WERI-Rb-1 (cell line): Measurements from ENCODE around the gene JPH4.

Source experiments
- DNase-seq: peaks from one replicate; pipeline ENCODE4 v3.0.0-alpha.2; 2020
- H3K27ac ChIP-seq: fragments of 250-450 bp; sonication (Bioruptor Pico); 2 replicates; pipeline ENCODE4 v1.5.1; 2020; ENCODE audit warnings: mild to moderate bottlenecking, moderate library complexity
- H3K27me3 ChIP-seq: fragments of 250-450 bp; sonication (Bioruptor Pico); 2 replicates; pipeline ENCODE4 v1.5.1; 2021; ENCODE audit warnings: mild to moderate bottlenecking, low read depth, moderate library complexity; ENCODE audit not compliant: insufficient read depth, severe bottlenecking
- H3K36me3 ChIP-seq: fragments of 250-450 bp; sonication (Bioruptor Pico); 2 replicates; pipeline ENCODE4 v1.5.1; 2020; ENCODE audit warnings: mild to moderate bottlenecking, moderate library complexity
- H3K4me3 ChIP-seq: 2 replicates; pipeline ENCODE4 v1.5.1; 2011; ENCODE audit warnings: low read depth, mild to moderate bottlenecking, control low read depth, low read length
- H3K9me3 ChIP-seq: fragments of 250-450 bp; sonication (Bioruptor Pico); 2 replicates; pipeline ENCODE4 v1.5.1; 2021; ENCODE audit warnings: mild to moderate bottlenecking, moderate library complexity; ENCODE audit not compliant: severe bottlenecking
- TF ChIP-seq, protein P1 (sequence below): IDR thresholded peaks from 2 replicates; pipeline ENCODE4 v1.5.1; 2011; ENCODE audit warnings: low read depth, mild to moderate bottlenecking, control low read depth, inconsistent platforms, low read length

The JPH4 gene

DNA sequence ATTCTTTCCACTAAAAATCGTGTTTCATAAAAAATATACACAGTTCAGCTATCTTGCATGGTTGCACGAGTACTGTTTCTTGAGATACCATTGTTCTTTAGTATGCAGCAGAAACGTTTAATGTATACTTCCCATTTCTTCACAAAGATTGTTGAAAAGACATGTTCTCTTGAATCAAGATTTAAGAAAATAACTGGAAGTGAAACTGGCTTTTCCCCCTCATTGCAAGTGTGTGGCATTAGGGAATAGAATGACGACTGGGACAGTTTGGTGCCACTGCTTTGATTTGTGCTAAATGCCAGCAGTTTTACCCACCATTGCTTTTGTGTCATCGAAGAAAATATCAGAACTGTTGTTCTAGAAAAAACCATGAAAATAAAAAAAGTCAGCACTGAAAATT, 37.3 kb upstream of the JPH4 start:
- Histone ChIP-seq H3K9me3 (no peaks in the 10 kb centered on the region), H3K36me3 (no peaks in the 10 kb centered on the region), H3K4me3 (no peak overlapping the region), H3K27ac (no peak overlapping the region), H3K27me3 (no peaks in the 10 kb centered on the region)
- no peak for DNase-seq
- TF ChIP-seq, protein P1, sequence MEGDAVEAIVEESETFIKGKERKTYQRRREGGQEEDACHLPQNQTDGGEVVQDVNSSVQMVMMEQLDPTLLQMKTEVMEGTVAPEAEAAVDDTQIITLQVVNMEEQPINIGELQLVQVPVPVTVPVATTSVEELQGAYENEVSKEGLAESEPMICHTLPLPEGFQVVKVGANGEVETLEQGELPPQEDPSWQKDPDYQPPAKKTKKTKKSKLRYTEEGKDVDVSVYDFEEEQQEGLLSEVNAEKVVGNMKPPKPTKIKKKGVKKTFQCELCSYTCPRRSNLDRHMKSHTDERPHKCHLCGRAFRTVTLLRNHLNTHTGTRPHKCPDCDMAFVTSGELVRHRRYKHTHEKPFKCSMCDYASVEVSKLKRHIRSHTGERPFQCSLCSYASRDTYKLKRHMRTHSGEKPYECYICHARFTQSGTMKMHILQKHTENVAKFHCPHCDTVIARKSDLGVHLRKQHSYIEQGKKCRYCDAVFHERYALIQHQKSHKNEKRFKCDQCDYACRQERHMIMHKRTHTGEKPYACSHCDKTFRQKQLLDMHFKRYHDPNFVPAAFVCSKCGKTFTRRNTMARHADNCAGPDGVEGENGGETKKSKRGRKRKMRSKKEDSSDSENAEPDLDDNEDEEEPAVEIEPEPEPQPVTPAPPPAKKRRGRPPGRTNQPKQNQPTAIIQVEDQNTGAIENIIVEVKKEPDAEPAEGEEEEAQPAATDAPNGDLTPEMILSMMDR = no peak

DNA sequence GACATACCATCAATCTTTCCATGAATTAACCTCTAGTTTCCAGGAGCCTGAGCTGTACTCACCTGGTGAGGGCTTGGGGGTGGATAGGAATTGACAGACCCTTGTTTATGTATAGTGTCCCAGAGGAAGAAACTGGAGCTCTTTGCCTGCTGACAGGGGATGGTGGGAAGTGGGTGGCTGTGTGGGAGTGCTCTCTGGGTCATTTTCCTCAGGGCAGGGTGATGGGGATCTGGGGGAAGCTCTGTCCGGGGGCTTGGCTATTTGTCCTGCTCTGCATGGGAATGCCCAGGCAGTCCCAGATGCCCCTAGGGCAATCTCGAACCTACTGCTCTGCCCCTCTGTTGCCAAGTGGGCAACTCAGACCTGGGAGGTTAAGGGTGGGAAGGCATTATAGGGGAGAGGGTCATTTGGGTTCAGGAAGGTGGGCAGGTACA, 35.8 kb upstream of the JPH4 start:
- H3K36me3 ChIP-seq = no peaks in the 10 kb centered on the region
- H3K9me3 ChIP-seq = no peaks in the 10 kb centered on the region
- no peak overlapping the region for H3K27ac ChIP-seq
- TF ChIP-seq, protein P1 = no peak
- DNase-seq = no peak
- no peaks in the 10 kb centered on the region for H3K27me3 ChIP-seq
- no peak overlapping the region for H3K4me3 ChIP-seq

DNA sequence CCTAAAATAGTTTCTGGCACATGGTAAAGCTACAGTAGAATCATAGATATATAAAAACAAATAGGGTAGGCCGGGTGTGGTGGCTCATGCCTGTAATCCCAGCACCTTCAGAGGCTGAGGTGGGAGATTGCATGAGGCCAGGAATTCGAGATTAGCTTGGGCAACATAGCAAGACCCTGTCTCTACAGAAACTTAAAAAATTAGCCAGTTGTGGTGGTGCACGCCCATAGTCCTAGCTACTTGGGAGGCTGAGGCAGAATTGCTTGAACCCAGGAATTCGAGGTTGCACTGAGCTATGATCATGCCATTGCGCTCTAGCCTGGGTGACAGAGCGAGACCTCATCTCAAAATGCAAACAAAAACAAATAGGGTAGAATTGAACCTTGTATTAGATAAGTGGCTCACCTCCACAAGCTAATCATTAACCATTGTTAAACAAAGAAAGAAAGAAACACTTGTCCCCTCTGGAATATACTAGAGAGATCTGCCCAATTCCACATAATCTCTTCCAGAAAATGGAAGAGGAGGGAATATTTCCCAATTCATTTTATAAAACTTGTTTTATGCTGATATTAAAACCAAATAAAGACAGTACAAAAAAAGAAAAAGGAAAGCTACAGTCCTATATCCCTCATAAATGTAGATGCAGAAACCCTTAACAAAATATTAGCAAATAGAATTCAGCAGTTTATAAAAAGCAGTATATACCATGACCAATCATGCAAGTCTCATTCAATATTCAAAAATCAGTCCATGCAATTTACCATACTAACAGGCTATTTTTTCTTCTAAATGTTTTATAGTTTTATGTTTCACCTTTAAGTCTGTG, 34.9 kb upstream of the JPH4 start:
- Histone ChIP-seq H3K27me3 (no peaks in the 10 kb centered on the region), H3K27ac (no peak overlapping the region), H3K36me3 (no peaks in the 10 kb centered on the region), H3K4me3 (no peak overlapping the region), H3K9me3 (no peaks in the 10 kb centered on the region)
- no peak for DNase-seq
- TF ChIP-seq, protein P1 = no peak

DNA sequence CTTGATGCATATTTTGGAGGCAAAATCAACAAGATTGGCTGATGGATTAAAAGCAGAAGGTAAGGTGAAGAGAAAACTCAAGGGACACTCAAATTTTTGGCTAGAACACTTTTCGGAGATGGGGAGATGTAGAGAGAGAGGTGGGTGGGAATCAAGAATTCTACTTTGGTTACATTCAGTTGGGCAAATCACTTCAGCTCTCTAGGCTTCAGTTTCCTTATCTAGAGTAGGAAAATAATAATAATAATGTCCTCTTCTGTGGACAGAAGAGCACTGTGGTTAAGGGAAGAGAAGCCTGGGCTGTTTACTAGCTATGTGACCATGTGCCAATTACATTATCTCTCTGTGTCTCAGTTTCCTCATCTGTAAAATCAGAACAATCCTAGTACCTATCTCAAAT, 34.2 kb upstream of the JPH4 start:
- no peaks in the 10 kb centered on the region for H3K27me3 ChIP-seq
- no peaks in the 10 kb centered on the region for H3K36me3 ChIP-seq
- no peak for DNase-seq
- H3K4me3 ChIP-seq = no peak overlapping the region
- H3K27ac ChIP-seq = no peak overlapping the region
- no peaks in the 10 kb centered on the region for H3K9me3 ChIP-seq
- TF ChIP-seq, protein P1 = no peak

DNA sequence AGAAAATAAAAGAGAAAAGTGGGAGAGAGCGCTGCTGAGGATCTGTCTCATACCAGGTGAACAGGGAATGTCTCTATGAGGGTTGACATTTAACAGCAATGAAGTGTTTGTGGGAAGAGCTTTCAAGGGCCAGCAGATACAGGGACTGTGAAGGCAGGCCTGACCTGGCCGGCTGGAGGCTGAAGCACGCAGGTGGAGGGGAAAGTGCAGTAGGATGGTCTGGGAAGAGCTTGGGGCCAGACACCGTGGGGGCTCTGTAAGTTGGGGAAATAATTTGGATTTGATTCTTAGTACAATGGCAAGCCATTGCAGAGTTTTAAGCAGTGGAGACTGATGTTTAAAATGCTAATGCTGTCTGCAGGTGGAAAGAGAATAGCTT, 33.8 kb upstream of the JPH4 start:
- H3K27me3 ChIP-seq = no peaks in the 10 kb centered on the region
- no peak for DNase-seq
- no peak overlapping the region for H3K27ac ChIP-seq
- H3K9me3 ChIP-seq = no peaks in the 10 kb centered on the region
- TF ChIP-seq, protein P1 = no peak
- no peaks in the 10 kb centered on the region for H3K36me3 ChIP-seq
- H3K4me3 ChIP-seq = no peak overlapping the region
